GM12878 (cell line): ENCODE measurements around the gene FBXW8. TPM values are rescaled to one million over a fixed set of nuclear protein-coding genes. Genes with fewer than 3 reads are reported as not detected.

Experiments used
- ATAC-seq: fragments of 200-7000 bp; cut with Tn5 transposase; 3 replicates; pipeline ENCODE4 v1.9.1; 2020; ENCODE audit warnings: mild to moderate bottlenecking, moderate library complexity
- BruUV-seq: library from RNA; stranded (reverse); fragments of 400-500 nt; replicated peaks from 2 replicates; lab custom pipeline; 2021; lab: Mats Ljungman, UMichigan
- CTCF ChIA-PET: fragments of 300-600 bp; sonication (Branson Sonifier 250); formaldehyde crosslinking; extraction: SDS; loops from one replicate; lab custom pipeline; 2021; ENCODE audit warnings: inconsistent platforms; lab: Yijun Ruan, JAX
- POLR2A ChIA-PET: fragments of 350-600 bp; formaldehyde crosslinking; extraction: SDS; loops from one replicate; lab custom pipeline; 2021; ENCODE audit warnings: inconsistent platforms; lab: Charles Lee
- RAD21 ChIA-PET: fragments of 300-600 bp; sonication (Branson Sonifier 250); formaldehyde crosslinking; loops from one replicate; lab custom pipeline; 2023; ENCODE audit warnings: antibody characterized with exemption; ENCODE audit not compliant: unreplicated experiment; lab: Charles Lee
- SMC1A ChIA-PET: fragments of 300-600 bp; sonication (Branson Sonifier 250); formaldehyde crosslinking; loops from one replicate; lab custom pipeline; 2023; ENCODE audit not compliant: unreplicated experiment, uncharacterized antibody; lab: Charles Lee
- DNase-seq: peaks from one replicate; pipeline ENCODE4 v3.0.0-alpha.2; 2011; ENCODE audit warnings: low read depth, low spot score
- FAIRE-seq: peaks from 3 replicates; lab custom pipeline; 2011; peaks lifted over from hg19 to GRCh38; lab: Jason Lieb, UNC
- H2AFZ ChIP-seq: 2 replicates; pipeline ENCODE4 v1.6.0; 2011; ENCODE audit warnings: low read depth, low read length, control low read depth; ENCODE audit not compliant: control insufficient read depth
- H3K27ac ChIP-seq: 2 replicates; pipeline ENCODE4 v1.5.1; 2011; ENCODE audit warnings: control low read depth; ENCODE audit not compliant: control insufficient read depth, insufficient read depth
- H3K27me3 ChIP-seq, 2 experiments: replicated peaks in 1 of 2; 2 replicates each; pipeline versions ENCODE4 v1.6.0 to v1.6.1; 2011; ENCODE audit warnings: low read length in 1 of 2; ENCODE audit not compliant: control insufficient read depth in 2 of 2, insufficient read depth in 2 of 2
- H3K36me3 ChIP-seq, 2 experiments: 2 replicates each; pipeline ENCODE4 v1.5.1; 2011; ENCODE audit warnings: low read length in 1 of 2; ENCODE audit not compliant: control insufficient read depth in 2 of 2, insufficient read depth in 2 of 2
- H3K4me1 ChIP-seq: 2 replicates; pipeline ENCODE4 v1.6.1; 2011; ENCODE audit warnings: mild to moderate bottlenecking, low read length, moderate library complexity, mixed read lengths; ENCODE audit not compliant: control insufficient read depth, insufficient read depth
- H3K4me2 ChIP-seq: 2 replicates; pipeline ENCODE4 v1.6.0; 2011; ENCODE audit warnings: control low read depth; ENCODE audit not compliant: control insufficient read depth, insufficient read depth
- H3K4me3 ChIP-seq: fragments of 200-600 bp; sonication (generic); 2 replicates; pipeline ENCODE4 v1.5.1; 2016
- H3K79me2 ChIP-seq: 2 replicates; pipeline ENCODE4 v1.6.0; 2011; ENCODE audit warnings: low read length; ENCODE audit not compliant: control insufficient read depth, insufficient read depth
- H3K9ac ChIP-seq: 2 replicates; pipeline ENCODE4 v1.8.0; 2011; ENCODE audit warnings: low read length, control low read depth, mixed read lengths; ENCODE audit not compliant: control insufficient read depth, insufficient read depth
- H3K9me3 ChIP-seq: replicated peaks from 3 replicates; pipeline ENCODE4 v1.5.1; 2011; ENCODE audit warnings: mild to moderate bottlenecking, low read length; ENCODE audit not compliant: control insufficient read depth, insufficient read depth
- H4K20me1 ChIP-seq: 2 replicates; pipeline ENCODE4 v1.6.0; 2011; ENCODE audit not compliant: control insufficient read depth, insufficient read depth
- CHD4 ChIP-seq: fragments of 200-600 bp; sonication (generic); IDR thresholded peaks from 2 replicates; pipeline ENCODE4 v1.6.1; 2016; ENCODE audit warnings: mild to moderate bottlenecking
- EZH2 ChIP-seq: IDR thresholded peaks from 2 replicates; pipeline ENCODE4 v1.6.1; 2012; ENCODE audit warnings: low read depth, mild to moderate bottlenecking, control low read depth, inconsistent platforms, low read length, borderline replicate concordance; ENCODE audit not compliant: control insufficient read depth
- GABPA ChIP-seq: IDR thresholded peaks from 2 replicates; pipeline ENCODE4 v1.6.1; 2014; ENCODE audit warnings: antibody characterized with exemption, low read depth, mild to moderate bottlenecking, inconsistent platforms
- KLF5 ChIP-seq: fragments of 450-650 bp; IDR thresholded peaks from 2 replicates; pipeline ENCODE4 v1.6.1; 2014; ENCODE audit warnings: mild to moderate bottlenecking; ENCODE audit not compliant: partially characterized antibody
- PAX8 ChIP-seq: fragments of 450-650 bp; IDR thresholded peaks from 2 replicates; pipeline ENCODE4 v1.6.1; 2017; ENCODE audit warnings: mild to moderate bottlenecking, moderate library complexity
- POLR2AphosphoS5 ChIP-seq: IDR thresholded peaks from 2 replicates; pipeline ENCODE4 v1.6.1; 2011; ENCODE audit warnings: mild to moderate bottlenecking, low read length, inconsistent platforms
- SREBF1 ChIP-seq: IDR thresholded peaks from 2 replicates; pipeline ENCODE4 v1.6.1; 2012; ENCODE audit warnings: mild to moderate bottlenecking, low read length
- SRF ChIP-seq, 2 experiments: IDR thresholded peaks; 2 replicates each; pipeline ENCODE4 v1.6.1; 2011; ENCODE audit warnings: low read depth in 2 of 2, low read length in 2 of 2, mild to moderate bottlenecking in 1 of 2, moderate library complexity in 1 of 2
- ZNF274 ChIP-seq: IDR thresholded peaks from one replicate; pipeline ENCODE4 v1.8.0; 2011; ENCODE audit not compliant: insufficient read length, insufficient read depth
- WGBS: methylation state at CpG from one replicate; pipeline ENCODE4 v1.1.6; 2016; ENCODE audit warnings: low lambda C conversion rate; ENCODE audit not compliant: insufficient replicate concordance, insufficient coverage; ENCODE audit errors: missing lambda C conversion rate; 5-methylcytosine and 5-hydroxymethylcytosine counted together
- in situ Hi-C: fragments of 300-500 bp; cut with MboI; formaldehyde crosslinking; loops from 9 replicates; pipeline ENCODE4 v1.14.3; 2018; ENCODE audit warnings: mixed read lengths
- intact Hi-C: fragments of 100-400 bp; cut with micrococcal nuclease; formaldehyde crosslinking; loops from one replicate; pipeline ENCODE4 v1.14.2; 2022; ENCODE audit not compliant: unreplicated experiment
- polyA plus RNA-seq, 11 experiments: library from polyadenylated mRNA; depleted of rRNA in 4 of 11; unstranded in 6 of 11; stranded (reverse) in 5 of 11; fragments of >200 nt; fragmentation: Nextera tagmentation in 4 of 11; fragmentation: Illumina TruSeq in 1 of 11; extraction: Ambion mirVana in 4 of 11; extraction: Trizol in 1 of 11; gene quantifications; 1 replicate in 1 of 11; 2 replicates in 10 of 11; pipeline versions ENCODE4 v1.2.1 to v1.2.3, GENCODE V29; 2011 to 2016; ENCODE audit warnings: inconsistent platforms in 2 of 11, missing spikeins in 2 of 11, low read depth in 1 of 11
- total RNA-seq, 4 experiments: library from RNA; depleted of rRNA in 3 of 4; stranded (reverse); fragments of >200 nt in 3 of 4; fragmentation: Illumina TruSeq in 1 of 4; extraction: Trizol in 1 of 4; gene quantifications; 2 replicates each; pipeline versions ENCODE4 v1.2.1 to v1.2.3, GENCODE V29; 2013 to 2021
- TF ChIP-seq, protein P1 (sequence below): fragments of 450-650 bp; IDR thresholded peaks from 2 replicates; pipeline ENCODE4 v1.6.1; 2017; ENCODE audit warnings: mild to moderate bottlenecking, low read depth, inconsistent platforms; ENCODE audit not compliant: poor library complexity, severe bottlenecking
- TF ChIP-seq, protein P2 (sequence below): fragments of 450-650 bp; IDR thresholded peaks from 2 replicates; pipeline ENCODE4 v1.6.1; 2016; ENCODE audit warnings: mild to moderate bottlenecking, moderate library complexity, borderline replicate concordance
- TF ChIP-seq, protein P3 (sequence below): fragments of 450-650 bp; formaldehyde crosslinking; IDR thresholded peaks from 2 replicates; pipeline ENCODE4 v1.4.0; 2020; ENCODE audit warnings: mild to moderate bottlenecking, moderate library complexity
- TF ChIP-seq, protein P4 (sequence below): fragments of 450-650 bp; conservative IDR thresholded peaks from 2 replicates; pipeline ENCODE4 v1.6.1; 2017; ENCODE audit warnings: mild to moderate bottlenecking, moderate library complexity

FBXW8 gene
- total and polyA plus RNA-seq, 10 of the 15 experiments (the other 5 are each of a cell fraction or from before 2014, with no cell fraction given), result 0.49 to 7.5 (median 4.4) TPM

- BruUV-seq, result no TSS peak
- POLR2A ChIA-PET, result no interaction called here
Observed at GRCh38 chr12:117053050-117053400, 142.3 kb downstream of the FBXW8 start.

More at GRCh38 chr12:117053050-117053400, 142.3 kb downstream of the FBXW8 start:
- Histone ChIP-seq H4K20me1 (no peaks in the 10 kb centered on the region), H3K27ac (peak overlapping the region; percentile 2; the same call in 1 of the 2 replicates), H3K4me3 (no peak overlapping the region), H3K4me2 (peak overlapping the region; percentile 13; the same call in 1 of the 2 replicates), H3K36me3 (peaks cover 0 to 2% of the 10 kb centered on the region in 2 experiments; a peak in 2 of 4 replicates), H3K9me3 (no peaks in the 10 kb centered on the region), H3K79me2 (no peaks in the 10 kb centered on the region), H2AFZ (no peak overlapping the region), H3K9ac (no peak overlapping the region), H3K27me3 (no peaks in the 10 kb centered on the region), H3K4me1 (peaks cover 10% of the 10 kb centered on the region)
- FAIRE-seq (no peak), ATAC-seq (no peak), DNase-seq (no peak)
- SMC1A ChIA-PET, result no interaction called here
- CTCF ChIA-PET, result interaction anchor here (1.2 kb wide), 1 partner anchor 66 kb away, joined by 5 read pairs; no protein-coding TSS in a partner anchor
- intact Hi-C loops, result no loop called here
- in situ Hi-C loops, result no loop called here
- 10% methylated on average over 9 of the region's 9 CpGs for WGBS
- no peak for TF ChIP-seq KLF5
- TF ChIP-seq, protein P1, sequence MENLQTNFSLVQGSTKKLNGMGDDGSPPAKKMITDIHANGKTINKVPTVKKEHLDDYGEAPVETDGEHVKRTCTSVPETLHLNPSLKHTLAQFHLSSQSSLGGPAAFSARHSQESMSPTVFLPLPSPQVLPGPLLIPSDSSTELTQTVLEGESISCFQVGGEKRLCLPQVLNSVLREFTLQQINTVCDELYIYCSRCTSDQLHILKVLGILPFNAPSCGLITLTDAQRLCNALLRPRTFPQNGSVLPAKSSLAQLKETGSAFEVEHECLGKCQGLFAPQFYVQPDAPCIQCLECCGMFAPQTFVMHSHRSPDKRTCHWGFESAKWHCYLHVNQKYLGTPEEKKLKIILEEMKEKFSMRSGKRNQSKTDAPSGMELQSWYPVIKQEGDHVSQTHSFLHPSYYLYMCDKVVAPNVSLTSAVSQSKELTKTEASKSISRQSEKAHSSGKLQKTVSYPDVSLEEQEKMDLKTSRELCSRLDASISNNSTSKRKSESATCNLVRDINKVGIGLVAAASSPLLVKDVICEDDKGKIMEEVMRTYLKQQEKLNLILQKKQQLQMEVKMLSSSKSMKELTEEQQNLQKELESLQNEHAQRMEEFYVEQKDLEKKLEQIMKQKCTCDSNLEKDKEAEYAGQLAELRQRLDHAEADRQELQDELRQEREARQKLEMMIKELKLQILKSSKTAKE, result no peak
- TF ChIP-seq SREBF1, result no peak
- TF ChIP-seq EZH2, result no peak
- TF ChIP-seq, protein P2, sequence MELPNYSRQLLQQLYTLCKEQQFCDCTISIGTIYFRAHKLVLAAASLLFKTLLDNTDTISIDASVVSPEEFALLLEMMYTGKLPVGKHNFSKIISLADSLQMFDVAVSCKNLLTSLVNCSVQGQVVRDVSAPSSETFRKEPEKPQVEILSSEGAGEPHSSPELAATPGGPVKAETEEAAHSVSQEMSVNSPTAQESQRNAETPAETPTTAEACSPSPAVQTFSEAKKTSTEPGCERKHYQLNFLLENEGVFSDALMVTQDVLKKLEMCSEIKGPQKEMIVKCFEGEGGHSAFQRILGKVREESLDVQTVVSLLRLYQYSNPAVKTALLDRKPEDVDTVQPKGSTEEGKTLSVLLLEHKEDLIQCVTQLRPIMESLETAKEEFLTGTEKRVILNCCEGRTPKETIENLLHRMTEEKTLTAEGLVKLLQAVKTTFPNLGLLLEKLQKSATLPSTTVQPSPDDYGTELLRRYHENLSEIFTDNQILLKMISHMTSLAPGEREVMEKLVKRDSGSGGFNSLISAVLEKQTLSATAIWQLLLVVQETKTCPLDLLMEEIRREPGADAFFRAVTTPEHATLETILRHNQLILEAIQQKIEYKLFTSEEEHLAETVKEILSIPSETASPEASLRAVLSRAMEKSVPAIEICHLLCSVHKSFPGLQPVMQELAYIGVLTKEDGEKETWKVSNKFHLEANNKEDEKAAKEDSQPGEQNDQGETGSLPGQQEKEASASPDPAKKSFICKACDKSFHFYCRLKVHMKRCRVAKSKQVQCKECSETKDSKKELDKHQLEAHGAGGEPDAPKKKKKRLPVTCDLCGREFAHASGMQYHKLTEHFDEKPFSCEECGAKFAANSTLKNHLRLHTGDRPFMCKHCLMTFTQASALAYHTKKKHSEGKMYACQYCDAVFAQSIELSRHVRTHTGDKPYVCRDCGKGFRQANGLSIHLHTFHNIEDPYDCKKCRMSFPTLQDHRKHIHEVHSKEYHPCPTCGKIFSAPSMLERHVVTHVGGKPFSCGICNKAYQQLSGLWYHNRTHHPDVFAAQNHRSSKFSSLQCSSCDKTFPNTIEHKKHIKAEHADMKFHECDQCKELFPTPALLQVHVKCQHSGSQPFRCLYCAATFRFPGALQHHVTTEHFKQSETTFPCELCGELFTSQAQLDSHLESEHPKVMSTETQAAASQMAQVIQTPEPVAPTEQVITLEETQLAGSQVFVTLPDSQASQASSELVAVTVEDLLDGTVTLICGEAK, result no peak
- TF ChIP-seq, protein P3, sequence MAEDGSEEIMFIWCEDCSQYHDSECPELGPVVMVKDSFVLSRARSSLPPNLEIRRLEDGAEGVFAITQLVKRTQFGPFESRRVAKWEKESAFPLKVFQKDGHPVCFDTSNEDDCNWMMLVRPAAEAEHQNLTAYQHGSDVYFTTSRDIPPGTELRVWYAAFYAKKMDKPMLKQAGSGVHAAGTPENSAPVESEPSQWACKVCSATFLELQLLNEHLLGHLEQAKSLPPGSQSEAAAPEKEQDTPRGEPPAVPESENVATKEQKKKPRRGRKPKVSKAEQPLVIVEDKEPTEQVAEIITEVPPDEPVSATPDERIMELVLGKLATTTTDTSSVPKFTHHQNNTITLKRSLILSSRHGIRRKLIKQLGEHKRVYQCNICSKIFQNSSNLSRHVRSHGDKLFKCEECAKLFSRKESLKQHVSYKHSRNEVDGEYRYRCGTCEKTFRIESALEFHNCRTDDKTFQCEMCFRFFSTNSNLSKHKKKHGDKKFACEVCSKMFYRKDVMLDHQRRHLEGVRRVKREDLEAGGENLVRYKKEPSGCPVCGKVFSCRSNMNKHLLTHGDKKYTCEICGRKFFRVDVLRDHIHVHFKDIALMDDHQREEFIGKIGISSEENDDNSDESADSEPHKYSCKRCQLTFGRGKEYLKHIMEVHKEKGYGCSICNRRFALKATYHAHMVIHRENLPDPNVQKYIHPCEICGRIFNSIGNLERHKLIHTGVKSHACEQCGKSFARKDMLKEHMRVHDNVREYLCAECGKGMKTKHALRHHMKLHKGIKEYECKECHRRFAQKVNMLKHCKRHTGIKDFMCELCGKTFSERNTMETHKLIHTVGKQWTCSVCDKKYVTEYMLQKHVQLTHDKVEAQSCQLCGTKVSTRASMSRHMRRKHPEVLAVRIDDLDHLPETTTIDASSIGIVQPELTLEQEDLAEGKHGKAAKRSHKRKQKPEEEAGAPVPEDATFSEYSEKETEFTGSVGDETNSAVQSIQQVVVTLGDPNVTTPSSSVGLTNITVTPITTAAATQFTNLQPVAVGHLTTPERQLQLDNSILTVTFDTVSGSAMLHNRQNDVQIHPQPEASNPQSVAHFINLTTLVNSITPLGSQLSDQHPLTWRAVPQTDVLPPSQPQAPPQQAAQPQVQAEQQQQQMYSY (CRISPR knock-in tag), result no peak
- TF ChIP-seq, protein P4, sequence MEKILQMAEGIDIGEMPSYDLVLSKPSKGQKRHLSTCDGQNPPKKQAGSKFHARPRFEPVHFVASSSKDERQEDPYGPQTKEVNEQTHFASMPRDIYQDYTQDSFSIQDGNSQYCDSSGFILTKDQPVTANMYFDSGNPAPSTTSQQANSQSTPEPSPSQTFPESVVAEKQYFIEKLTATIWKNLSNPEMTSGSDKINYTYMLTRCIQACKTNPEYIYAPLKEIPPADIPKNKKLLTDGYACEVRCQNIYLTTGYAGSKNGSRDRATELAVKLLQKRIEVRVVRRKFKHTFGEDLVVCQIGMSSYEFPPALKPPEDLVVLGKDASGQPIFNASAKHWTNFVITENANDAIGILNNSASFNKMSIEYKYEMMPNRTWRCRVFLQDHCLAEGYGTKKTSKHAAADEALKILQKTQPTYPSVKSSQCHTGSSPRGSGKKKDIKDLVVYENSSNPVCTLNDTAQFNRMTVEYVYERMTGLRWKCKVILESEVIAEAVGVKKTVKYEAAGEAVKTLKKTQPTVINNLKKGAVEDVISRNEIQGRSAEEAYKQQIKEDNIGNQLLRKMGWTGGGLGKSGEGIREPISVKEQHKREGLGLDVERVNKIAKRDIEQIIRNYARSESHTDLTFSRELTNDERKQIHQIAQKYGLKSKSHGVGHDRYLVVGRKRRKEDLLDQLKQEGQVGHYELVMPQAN, result no peak
- no peak for TF ChIP-seq POLR2AphosphoS5
- no peak for TF ChIP-seq SRF (IDR thresholded peaks at IDR 0.05; ENCODE audit: low read depth in 2 of 2, low read length in 2 of 2)
- TF ChIP-seq PAX8, result no peak
- no peak for TF ChIP-seq ZNF274
- no peak for TF ChIP-seq CHD4
- no peak for TF ChIP-seq GABPA
- RAD21 ChIA-PET, result no interaction called here
